Measurements from ENCODE around the gene SCML1.

- TF ChIP-seq EZH2 (IDR thresholded peaks at IDR 0.05) = no peak
- no peak for TF ChIP-seq CTCF (IDR thresholded peaks at IDR 0.05 in 2 of 3, conservative IDR thresholded peaks at IDR 0.05 in 1 of 3; ENCODE audit: borderline replicate concordance in 1 of 3, insufficient read depth in 1 of 3, low read depth in 2 of 3, low read length in 2 of 3)
- TF ChIP-seq EZH2phosphoT487 (IDR thresholded peaks at IDR 0.05; ENCODE audit: borderline replicate concordance) = no peak
- TF ChIP-seq POLR2A (IDR thresholded peaks at IDR 0.05; ENCODE audit: borderline replicate concordance, extremely low read depth, insufficient read depth, insufficient read length) = no peak
- TF ChIP-seq SP1 (IDR thresholded peaks at IDR 0.05; ENCODE audit: low read depth) = no peak
- TF ChIP-seq REST (IDR thresholded peaks at IDR 0.05; ENCODE audit: low read depth) = no peak
- no peak for TF ChIP-seq JUND (IDR thresholded peaks at IDR 0.05)
These were observed 11.4 kb downstream of the SCML1 start for GRCh38 chrX:17748684-17749083.

All from HCT116 (cell line).